Measurements from ENCODE around the gene ZBED2. TPM values are rescaled to one million over a fixed set of nuclear protein-coding genes. Genes with fewer than 3 reads are reported as not detected.

ZBED2 gene
- polyA plus RNA-seq, 1 of the 3 experiments (the other 2 are of a cell fraction): 0.76 TPM

GRCh38 chr3:111605493-111605892 lies 10.3 kb upstream of the ZBED2 start:
- Histone ChIP-seq H3K4me2 (no peak overlapping the region), H2AFZ (ENCODE audit: low read depth) (no peak overlapping the region), H3K9me2 (no peaks in the 10 kb centered on the region), H3K79me2 (ENCODE audit: insufficient read depth) (no peaks in the 10 kb centered on the region), H3K9me3 (no peaks in the 10 kb centered on the region), H3K27ac (ENCODE audit: low read depth in 2 of 2, low read length in 1 of 2) (no peak overlapping the region), H3K27me3 (ENCODE audit: insufficient read depth) (no peaks in the 10 kb centered on the region), H4K20me1 (ENCODE audit: insufficient read depth) (no peaks in the 10 kb centered on the region), H3K9ac (no peak overlapping the region), H3K36me3 (replicated peaks in 1 of 2; ENCODE audit: control insufficient read depth in 1 of 2, insufficient read depth in 2 of 2, low read length in 1 of 2) (no peaks in the 10 kb centered on the region), H3K4me3 (ENCODE audit: low read depth in 2 of 2, low read length in 1 of 2) (no peak overlapping the region), H3K4me1 (ENCODE audit: control insufficient read depth in 1 of 2, insufficient read depth in 2 of 2, low read depth in 1 of 2, low read length in 1 of 2) (no peaks in the 10 kb centered on the region), H3F3A (replicated peaks; ENCODE audit: insufficient read depth) (no peaks in the 10 kb centered on the region)
- WGBS (ENCODE audit: low lambda C conversion rate): 48% methylated on average over 2 of the region's 2 CpGs
- TF ChIP-seq JUND (IDR thresholded peaks at IDR 0.05): no peak
- no peak for TF ChIP-seq EZH2phosphoT487 (IDR thresholded peaks at IDR 0.05; ENCODE audit: borderline replicate concordance, low read depth)
- TF ChIP-seq RCOR1 (IDR thresholded peaks at IDR 0.05; ENCODE audit: low read length): no peak
- TF ChIP-seq GATA2 (CRISPR knock-in tag; IDR thresholded peaks at IDR 0.05): no peak
- no peak for TF ChIP-seq FOXM1 (IDR thresholded peaks at IDR 0.05; ENCODE audit: low read depth)
- no peak for TF ChIP-seq USF1 (IDR thresholded peaks at IDR 0.05; ENCODE audit: borderline replicate concordance, low read depth)
- TF ChIP-seq YY1 (IDR thresholded peaks at IDR 0.05; ENCODE audit: low read depth): no peak
- TF ChIP-seq RFX5 (IDR thresholded peaks at IDR 0.05; ENCODE audit: low read length): no peak
- no peak for TF ChIP-seq PBX3 (IDR thresholded peaks at IDR 0.05)
- no peak for TF ChIP-seq SMC3 (IDR thresholded peaks at IDR 0.05; ENCODE audit: low read depth, low read length)
- TF ChIP-seq REST (IDR thresholded peaks at IDR 0.05; ENCODE audit: low read depth, low read length): no peak
- no peak for TF ChIP-seq SIN3A (IDR thresholded peaks at IDR 0.05; ENCODE audit: borderline replicate concordance, low read depth, low read length)
- TF ChIP-seq TCF12 (IDR thresholded peaks at IDR 0.05): no peak
- ChIA-PET POLR2A (no interaction called here), CTCF (no interaction called here)
- DNase-seq: no peak

- H3K27ac ChIP-seq (ENCODE audit: low read depth in 2 of 2, low read length in 1 of 2): no peak overlapping the region
- H3K79me2 ChIP-seq (ENCODE audit: insufficient read depth): no peaks in the 10 kb centered on the region
Measured at GRCh38 chr3:111605018-111605417, 9.9 kb upstream of the ZBED2 start.

More at GRCh38 chr3:111605018-111605417, 9.9 kb upstream of the ZBED2 start:
- no peaks in the 10 kb centered on the region for H3F3A ChIP-seq (replicated peaks; ENCODE audit: insufficient read depth)
- DNase-seq: no peak
- H2AFZ ChIP-seq (ENCODE audit: low read depth): no peak overlapping the region
- CTCF ChIA-PET: no interaction called here
- H3K4me2 ChIP-seq: no peak overlapping the region
- no peaks in the 10 kb centered on the region for H3K9me3 ChIP-seq
- POLR2A ChIA-PET: no interaction called here
- no peaks in the 10 kb centered on the region for H3K36me3 ChIP-seq (replicated peaks in 1 of 2; ENCODE audit: control insufficient read depth in 1 of 2, insufficient read depth in 2 of 2, low read length in 1 of 2)
- H3K4me1 ChIP-seq (ENCODE audit: control insufficient read depth in 1 of 2, insufficient read depth in 2 of 2, low read depth in 1 of 2, low read length in 1 of 2): no peaks in the 10 kb centered on the region
- no peaks in the 10 kb centered on the region for H3K27me3 ChIP-seq (ENCODE audit: insufficient read depth)
- H4K20me1 ChIP-seq (ENCODE audit: insufficient read depth): no peaks in the 10 kb centered on the region
- no peak overlapping the region for H3K4me3 ChIP-seq (ENCODE audit: low read depth in 2 of 2, low read length in 1 of 2)
- no peaks in the 10 kb centered on the region for H3K9me2 ChIP-seq
- TF ChIP-seq RXRA (IDR thresholded peaks at IDR 0.05; ENCODE audit: borderline replicate concordance, low read depth): no peak
- no peak for TF ChIP-seq SIN3A (IDR thresholded peaks at IDR 0.05; ENCODE audit: borderline replicate concordance, low read depth, low read length)
- no peak for TF ChIP-seq CTCF (IDR thresholded peaks at IDR 0.05)
- TF ChIP-seq SMC3 (IDR thresholded peaks at IDR 0.05; ENCODE audit: low read depth, low read length): no peak
- no peak for TF ChIP-seq RAD21 (IDR thresholded peaks at IDR 0.05; ENCODE audit: low read length)
- TF ChIP-seq TCF12 (IDR thresholded peaks at IDR 0.05): no peak
- TF ChIP-seq RCOR1 (IDR thresholded peaks at IDR 0.05; ENCODE audit: low read length): no peak
- TF ChIP-seq EZH2phosphoT487 (IDR thresholded peaks at IDR 0.05; ENCODE audit: borderline replicate concordance, low read depth): no peak
- no peak for TF ChIP-seq PBX3 (IDR thresholded peaks at IDR 0.05)
- no peak for TF ChIP-seq MEF2A (IDR thresholded peaks at IDR 0.05; ENCODE audit: borderline replicate concordance, low read depth)
- no peak for TF ChIP-seq RFX5 (IDR thresholded peaks at IDR 0.05; ENCODE audit: low read length)
- TF ChIP-seq MXI1 (IDR thresholded peaks at IDR 0.05; ENCODE audit: low read depth, low read length): no peak
- no peak for TF ChIP-seq ELF1 (IDR thresholded peaks at IDR 0.05)
- TF ChIP-seq POLR2AphosphoS5 (IDR thresholded peaks at IDR 0.05; ENCODE audit: low read depth, low read length): no peak
- no peak overlapping the region for H3K9ac ChIP-seq

Data from SK-N-SH (cell line).